ENCODE data around the gene PRKAR2B.
"Not testable (repeated sequence)": the region's sequence is repeated elsewhere in the genome, so short reads cannot be mapped to it uniquely, and the experiment has no call there.

The PRKAR2B gene

DNA sequence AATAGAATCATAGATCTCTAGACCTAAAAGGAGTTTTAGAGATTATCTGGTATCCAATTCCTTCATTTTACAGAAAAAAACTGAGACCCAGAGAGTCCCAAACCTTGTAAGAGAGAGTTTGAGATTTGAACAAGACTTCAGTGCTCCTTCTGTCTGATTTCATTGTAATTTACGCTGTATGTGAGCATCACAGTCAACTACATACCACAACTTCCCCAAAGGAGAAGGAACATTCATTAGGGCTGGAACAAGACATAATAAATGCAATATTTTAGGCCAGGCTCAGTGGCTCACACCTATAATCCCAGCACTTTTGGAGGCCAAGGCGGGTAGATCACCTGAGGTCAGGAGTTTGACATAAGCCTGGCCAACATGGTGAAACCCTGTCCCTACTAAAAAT is 17.3 kb upstream of the PRKAR2B start:
- no peak for DNase-seq (ENCODE audit: low read depth in 2 of 2)

DNA sequence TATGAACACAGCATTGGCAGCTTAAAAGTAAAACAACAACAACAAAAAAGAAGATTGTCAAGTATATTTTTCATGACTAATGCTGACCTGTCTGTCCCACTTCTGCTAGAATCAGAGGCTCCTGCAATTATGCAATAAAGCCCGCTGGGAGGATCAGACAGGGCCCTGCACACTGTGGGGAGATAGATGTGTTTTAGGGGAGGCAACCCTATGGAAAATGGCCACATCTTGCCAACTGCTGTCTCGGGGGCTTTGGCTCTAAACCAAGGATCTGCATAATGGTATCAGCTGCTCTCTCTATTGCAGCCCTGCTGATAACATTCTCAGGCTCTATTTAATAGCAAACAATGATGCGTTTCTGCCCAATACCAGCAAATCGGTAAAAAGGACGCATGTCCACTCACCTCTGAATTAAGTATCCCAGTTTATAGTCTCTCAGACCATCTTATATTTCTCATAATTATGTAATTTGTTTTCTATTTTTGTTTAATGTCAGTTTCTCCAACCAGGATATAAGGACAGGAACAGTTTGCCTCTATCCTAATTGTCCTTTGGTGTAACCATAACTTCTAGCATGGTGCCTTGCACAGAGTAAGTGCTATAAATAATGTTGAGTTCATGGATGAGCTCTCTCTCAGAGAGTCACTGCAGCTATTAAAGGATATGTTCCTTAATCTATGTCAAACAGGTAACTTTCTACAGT is 15.3 kb upstream of the PRKAR2B start:
- no peak for DNase-seq (ENCODE audit: low read depth in 2 of 2)

DNA sequence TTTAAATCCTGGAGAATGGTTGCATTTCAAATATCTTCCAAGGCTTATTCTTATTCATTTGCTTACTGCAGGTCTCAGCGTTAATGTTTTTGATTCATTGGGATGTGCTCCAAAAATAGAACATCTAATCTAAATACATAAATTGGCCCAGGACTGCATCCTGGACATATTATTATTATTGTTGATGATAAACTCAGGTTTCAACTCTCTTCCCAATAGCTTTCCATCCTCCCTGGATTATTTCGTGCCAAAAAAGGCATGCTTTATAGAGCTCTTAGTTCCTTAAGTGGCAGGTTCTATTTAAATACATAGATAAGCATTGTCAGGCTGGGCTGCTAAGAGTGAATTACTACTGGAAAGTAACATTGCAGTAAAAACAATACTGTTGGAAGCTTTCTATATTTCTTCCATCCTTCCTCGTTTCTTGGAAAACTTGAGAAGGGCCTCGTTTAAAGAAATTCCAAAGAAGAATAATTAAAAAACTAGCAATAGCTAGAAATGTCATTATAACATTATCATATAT is 14.7 kb upstream of the PRKAR2B start:
- no peak for DNase-seq (ENCODE audit: low read depth in 2 of 2)

DNA sequence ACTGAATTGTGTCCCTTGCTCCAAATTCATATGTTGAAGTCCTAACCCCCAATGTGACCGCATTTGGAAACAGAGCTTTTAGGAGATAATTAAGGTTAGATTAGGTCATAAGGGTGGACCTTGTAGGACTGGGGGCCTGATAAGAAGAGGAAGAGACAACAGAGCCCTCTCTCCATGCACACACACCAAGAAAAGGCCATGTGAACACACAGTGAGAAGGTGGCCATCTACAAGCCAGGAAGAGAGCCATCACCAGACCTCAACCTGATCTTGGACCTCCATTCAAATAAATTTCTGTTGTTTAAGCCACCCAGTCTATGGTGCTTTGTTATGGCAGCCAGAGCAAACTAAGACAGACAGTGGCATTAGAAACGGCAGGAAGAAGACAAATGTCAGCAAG is 12.5 kb upstream of the PRKAR2B start:
- no peak for DNase-seq (ENCODE audit: low read depth in 2 of 2)

DNA sequence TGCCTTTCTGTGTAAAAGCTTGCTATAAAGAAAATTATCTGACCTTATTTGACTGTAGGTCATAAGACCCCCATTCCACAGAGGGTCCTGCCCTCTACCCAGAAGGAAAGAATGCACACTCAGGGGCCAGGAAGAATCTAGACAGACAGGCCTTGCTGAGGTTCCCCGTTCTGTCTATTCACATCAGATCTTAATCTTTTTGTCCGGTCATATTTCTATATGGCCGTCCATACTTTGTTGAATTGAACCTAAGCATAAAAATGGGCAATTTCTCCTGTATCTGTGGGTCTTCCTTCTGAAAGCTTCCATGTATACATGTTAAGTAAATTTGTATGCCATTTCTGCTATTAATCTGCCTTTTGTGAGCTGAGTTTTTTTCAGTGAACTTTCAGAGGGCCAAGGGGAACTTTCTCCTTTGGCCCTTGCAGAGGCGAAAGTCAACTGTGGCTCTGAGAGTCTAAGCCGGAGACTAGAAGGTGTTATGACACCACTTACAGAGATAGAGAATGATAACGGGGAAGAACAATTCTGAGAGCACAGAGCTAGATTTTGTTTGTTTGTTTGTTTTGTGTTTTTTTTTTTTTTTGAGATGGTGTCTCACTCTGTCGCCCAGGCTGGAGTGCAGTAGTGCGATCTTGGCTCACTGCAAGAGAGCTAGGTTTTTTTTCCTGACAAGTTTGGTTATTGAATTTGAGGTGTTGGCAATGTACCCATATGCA is 11.6 kb upstream of the PRKAR2B start:
- no peak for DNase-seq (ENCODE audit: low read depth in 2 of 2)

DNA sequence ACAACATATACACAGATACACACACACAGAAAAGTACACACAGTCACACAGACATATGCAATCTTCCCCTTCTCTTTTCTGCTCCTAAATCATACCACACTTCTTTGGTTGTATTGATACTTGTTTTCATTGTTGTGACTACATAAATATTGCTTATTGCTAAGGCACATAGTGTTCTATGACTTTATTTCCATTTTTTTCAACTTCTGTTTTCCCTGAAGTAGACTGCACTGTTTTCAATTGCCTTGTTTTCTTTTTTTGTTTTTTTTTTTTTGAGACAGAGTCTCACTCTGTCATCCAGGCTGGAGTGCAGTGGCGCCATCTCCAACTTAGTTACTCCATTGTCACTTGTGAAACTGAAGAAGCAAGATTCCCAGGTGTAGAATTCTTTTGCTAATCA is 10.0 kb upstream of the PRKAR2B start:
- DNase-seq (ENCODE audit: low read depth in 2 of 2): no peak

DNA sequence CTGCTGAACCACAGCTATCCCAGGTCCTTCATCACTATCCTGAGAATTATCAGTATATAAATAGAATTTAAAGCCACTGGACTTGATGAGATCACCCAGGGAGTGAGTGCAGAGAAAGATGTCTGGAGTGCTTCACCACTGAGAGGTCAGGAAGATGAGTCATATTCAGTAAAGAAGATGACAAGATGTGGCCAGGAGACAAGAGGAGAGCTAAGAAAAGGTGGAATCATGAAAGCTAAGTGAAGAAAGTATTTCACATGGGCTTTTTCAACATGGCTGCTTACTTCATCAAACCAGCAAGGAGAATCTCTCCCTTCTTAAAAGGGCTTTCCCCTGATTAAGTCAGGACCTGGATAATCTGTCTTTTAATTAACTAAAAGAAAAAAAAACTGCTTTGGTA is 9.1 kb upstream of the PRKAR2B start:
- DNase-seq (ENCODE audit: low read depth in 2 of 2): no peak

DNA sequence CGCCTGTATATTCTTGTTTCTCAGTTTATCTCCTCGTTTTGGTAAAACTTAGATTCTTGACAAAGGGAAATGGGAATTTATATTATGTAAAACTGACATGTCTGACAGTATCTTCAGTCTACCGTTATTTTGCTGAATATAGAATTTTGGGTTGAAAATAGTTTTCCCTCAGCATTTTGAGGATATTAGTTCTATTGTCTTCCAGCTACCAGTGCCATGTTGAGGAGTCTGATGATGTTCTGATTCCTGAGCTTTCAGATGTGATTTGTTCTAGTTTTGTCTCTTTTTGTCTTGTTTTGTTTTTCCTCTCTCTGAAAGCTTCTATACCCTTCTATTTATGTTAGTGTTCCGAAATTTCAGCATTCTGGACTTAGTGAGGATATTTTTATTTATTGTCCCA is 8.0 kb upstream of the PRKAR2B start:
- no peak for DNase-seq (ENCODE audit: low read depth in 2 of 2)

DNA sequence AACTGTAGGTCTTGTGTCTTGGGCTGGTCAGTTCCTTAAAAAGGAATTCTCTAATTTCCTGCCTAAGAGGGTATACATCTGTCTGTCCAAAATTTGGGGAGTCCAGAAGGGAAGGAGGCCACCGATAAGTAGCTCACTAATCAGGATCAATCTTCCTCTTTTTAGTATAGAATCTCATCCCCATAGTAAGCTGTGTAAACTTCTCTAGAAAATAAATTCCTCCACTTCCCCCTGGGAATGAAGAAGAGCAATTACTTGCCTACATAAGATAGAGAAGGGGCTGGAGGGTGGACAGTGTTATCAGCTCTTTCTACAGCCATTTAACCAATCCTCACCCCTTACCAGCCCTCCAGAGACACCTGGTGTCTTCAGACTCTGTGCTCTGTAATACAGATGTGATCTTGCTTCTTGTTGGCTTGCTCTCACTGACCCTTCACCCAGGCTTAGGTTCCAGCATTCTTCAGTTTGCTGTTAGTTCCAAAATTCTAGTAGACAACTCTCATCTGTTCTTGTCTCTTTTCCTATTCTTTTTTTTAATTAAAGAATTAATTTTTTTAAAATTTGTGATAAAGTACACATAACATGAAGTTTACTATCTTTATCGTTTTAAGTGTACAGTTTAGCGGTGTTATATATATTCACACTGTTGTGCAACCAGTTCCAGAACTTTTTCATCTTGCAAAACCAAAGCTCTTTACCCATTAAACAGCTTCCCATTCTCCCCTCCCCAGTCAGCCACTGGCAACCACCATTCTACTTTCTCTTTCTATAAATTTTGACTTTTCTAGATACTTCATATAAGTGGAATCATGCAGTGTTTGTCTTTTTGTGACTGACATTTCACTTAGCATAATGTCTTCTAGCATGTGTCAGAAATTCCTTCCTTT is 6.5 kb upstream of the PRKAR2B start:
- no peak for DNase-seq (ENCODE audit: low read depth in 2 of 2)

DNA sequence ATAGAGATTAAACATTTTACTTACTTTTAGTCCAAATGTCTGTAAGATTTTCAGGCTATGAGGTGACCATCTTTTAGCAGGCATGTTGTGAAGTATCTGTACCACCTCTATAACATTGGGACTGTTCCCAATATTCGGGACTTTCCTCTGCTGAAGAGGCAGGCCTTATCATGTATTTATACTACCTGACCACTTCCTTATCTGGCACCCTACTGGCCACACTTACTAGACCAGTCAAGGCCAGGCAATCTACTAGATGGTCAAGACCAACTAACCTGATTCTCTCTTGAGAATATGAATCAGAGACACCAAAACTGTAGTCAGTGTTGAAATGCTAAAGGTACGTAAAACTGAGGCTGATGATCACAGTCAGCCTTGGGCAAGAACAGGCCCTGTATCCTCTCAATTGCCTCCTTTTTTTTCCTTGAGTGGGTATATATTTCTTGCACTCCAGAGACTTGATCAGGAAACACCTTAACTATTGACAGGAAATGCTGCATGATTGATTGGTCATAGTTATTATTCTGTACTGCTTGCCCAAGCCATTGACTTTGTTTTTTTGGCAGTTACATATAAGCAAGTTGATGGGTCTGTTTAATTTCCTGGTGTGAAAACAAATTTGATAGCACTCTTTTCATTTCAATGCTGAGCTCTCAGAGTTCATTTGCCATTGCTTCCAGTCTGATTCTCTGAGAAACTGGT is 5.2 kb upstream of the PRKAR2B start:
- DNase-seq (ENCODE audit: low read depth in 2 of 2): no peak

DNA sequence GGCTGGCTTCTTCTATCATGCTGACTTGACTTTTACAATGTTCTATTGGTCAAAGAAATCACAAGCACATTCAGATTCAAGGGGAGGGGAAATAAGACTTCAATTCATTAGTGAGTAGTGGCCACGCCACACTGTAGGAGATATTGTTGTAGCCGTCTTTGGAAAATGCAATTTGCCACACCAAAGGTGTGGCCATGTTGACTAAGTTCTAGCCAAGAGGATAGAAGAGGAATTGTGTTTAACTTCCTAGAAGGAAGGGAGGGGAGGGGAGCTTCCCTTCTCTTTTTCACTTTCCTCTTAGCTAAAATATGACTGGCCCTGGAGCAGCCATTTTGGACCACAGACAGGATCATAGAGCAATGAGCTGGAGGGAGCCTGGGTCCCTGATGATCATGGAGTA is 3.4 kb upstream of the PRKAR2B start:
- no peak for DNase-seq (ENCODE audit: low read depth in 2 of 2)

DNA sequence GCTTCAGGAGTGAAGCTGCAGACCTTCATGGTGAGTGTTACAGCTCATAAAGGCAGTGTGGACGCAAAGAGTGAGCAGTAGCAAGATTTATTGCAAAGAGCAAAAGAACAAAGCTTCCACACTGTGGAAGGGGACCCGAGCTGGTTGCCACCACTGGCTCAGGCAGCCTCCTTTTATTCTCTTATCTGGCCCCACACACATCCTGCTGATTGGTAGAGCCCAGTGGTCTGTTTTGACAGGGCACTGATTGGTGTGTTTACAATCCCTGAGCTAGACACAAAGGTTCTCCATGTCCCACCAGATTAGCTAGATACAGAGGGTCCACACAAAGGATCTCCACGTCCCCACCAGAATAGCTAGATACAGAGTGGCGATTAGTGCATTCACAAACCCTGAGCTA is 2.7 kb upstream of the PRKAR2B start:
- not testable (repeated sequence) for DNase-seq (ENCODE audit: low read depth in 2 of 2)

DNA sequence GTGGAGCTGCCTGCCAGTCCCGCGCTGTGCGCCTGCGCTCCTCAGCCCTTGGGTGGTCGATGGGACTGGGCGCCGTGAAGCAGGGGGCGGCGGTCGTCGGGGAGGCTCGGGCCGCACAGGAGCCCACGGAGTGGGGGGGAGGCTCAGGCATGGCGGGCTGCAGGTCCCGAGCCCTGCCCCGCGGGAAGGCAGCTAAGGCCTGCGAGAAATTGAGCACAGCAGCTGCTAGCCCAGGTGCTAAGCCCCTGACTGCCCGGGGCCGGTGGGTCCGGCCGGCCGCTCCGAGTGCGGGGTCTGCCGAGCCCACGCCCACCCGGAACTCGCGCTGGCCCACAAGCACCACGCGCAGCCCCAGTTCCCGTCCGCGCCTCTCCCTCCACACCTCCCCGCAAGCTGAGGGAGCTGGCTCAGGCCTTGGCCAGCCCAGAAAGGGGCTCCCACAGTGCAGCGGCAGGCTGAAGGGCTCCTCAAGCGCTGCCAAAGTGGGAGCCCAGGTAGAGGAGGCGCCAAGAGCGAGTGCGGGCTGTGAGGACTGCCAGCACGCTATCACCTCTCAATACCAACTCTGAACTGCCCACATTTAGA is 2.1 kb upstream of the PRKAR2B start:
- DNase-seq (ENCODE audit: low read depth in 2 of 2): not testable (repeated sequence)

DNA sequence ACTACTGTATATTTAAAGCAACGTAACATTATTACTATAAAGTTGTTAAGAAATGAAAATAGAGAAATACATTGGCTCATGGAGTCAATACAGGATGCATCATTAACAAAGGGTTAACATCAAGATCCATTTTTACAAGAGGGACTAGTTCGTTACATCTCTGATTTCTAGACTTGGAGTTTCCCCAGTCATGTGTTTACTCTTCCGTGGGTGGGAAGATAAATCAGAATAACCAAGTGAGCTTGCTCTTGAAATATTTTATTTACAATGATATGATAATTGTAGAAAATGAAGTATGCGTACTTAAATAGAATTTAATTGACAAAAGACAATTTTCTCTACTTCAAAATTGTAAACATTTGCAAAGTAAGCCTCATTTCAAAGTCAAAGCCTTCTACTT is 1.0 kb upstream of the PRKAR2B start:
- no peak for DNase-seq (ENCODE audit: low read depth in 2 of 2)

DNA sequence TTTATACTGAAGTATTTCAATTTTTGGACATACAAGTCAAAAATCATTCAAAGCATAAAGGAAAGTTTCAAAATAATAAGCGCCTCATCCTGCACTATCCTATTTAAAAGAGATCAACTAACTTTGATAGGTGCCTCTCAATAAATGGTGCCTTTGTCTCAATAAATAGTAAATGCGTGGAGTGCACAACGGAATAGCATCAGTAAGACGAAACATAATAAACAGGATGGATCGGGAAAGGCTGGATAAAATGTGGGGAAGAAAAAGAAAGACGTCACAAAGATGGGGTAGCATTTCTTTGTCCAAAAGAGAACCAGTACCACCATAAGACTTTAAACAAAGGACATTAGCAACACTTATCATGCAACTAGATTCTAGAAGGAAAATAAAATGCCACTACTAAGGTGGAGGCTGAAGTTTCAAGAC is 571 bp upstream of the PRKAR2B start:
- no peak for DNase-seq (ENCODE audit: low read depth in 2 of 2)

DNA sequence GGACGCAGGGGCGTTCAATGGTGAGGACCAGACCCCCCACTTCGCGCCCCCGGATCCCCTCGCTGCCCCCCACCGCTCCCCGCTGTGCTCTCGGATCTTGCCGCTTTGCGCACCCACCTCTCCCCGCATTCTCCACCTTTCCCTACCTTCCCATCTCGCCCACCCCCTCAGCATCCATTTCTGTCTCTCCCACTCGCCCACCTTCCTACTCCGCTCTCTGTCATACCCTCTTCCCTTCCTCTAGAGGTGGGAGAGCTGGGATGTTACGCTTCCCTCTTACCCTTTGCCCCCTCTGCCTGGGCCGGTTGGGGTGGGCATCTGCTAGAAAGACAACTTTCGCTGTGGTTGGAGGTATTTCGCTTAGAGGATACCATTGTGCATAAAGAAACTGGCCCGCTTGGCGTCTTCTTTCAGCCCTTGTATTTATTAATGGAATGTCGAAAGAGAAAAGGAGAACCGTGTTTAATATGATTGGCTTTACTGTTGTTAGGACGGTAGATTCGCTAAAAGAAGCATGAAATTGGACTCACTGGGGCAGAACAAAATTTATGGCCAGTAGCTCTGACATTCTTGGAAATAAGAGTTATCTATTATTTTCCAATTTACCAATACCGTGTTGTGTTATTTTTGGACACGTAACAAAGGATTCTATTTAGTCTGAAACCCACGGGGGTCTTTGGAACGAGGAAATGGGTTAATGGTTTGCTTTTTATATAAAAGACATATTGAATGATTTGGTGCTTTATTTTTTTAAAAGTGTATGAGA is 873 bp downstream of the PRKAR2B start:
- no peak for DNase-seq (ENCODE audit: low read depth in 2 of 2)

DNA sequence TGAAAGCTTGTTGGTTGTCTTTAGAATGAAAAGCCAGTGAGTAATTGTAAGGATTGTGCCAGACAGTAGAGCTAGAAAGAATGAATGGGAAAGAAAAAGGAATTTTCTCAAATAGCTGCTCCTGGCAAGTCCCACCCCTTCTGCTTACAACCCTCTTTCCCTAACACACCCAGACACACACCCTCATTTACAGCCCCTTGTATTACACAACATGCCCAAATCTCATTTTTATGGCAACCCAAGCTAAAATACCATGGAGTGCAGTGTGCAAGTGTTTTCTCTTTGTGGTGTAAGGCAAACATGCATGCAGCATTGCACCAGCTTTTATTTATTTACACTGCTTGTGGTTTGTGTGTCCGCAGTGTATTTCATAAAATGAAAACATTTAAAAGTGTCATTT is 1.5 kb downstream of the PRKAR2B start:
- DNase-seq (ENCODE audit: low read depth in 2 of 2): no peak

DNA sequence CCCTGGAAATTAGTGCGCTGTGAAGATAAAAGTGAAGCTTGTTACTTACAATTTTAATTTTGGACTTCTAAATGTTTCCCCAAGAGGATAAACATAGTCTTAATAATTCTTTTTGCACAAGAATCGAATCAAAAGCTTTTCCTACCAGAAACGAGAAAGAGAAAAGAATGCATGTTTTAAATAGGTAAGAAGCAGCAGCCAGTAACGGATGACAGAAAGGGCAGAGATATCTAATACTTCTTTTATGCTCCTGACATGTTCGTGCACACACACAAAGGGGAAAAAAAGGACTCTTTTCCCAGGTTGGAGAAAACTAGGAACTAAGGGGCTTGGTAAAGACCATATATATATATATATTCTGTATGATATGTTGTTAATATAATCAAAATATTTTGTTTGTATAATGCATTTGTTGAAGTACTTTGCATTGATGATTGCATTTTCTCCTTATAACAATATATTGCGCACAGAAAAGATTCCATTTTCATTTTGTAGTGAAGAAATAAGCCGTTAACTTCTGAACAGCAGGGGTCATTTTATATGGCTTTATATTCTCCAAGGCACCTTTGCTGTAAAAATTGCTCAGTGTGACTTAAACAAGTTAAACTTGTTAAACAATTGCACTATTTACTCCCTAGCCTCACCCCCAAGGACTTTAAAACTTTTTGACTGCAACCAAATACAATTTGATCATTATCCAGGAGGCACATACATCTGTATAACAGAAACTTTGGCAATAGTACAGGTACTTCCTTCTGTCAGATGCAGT is 2.2 kb downstream of the PRKAR2B start:
- no peak for DNase-seq (ENCODE audit: low read depth in 2 of 2)

DNA sequence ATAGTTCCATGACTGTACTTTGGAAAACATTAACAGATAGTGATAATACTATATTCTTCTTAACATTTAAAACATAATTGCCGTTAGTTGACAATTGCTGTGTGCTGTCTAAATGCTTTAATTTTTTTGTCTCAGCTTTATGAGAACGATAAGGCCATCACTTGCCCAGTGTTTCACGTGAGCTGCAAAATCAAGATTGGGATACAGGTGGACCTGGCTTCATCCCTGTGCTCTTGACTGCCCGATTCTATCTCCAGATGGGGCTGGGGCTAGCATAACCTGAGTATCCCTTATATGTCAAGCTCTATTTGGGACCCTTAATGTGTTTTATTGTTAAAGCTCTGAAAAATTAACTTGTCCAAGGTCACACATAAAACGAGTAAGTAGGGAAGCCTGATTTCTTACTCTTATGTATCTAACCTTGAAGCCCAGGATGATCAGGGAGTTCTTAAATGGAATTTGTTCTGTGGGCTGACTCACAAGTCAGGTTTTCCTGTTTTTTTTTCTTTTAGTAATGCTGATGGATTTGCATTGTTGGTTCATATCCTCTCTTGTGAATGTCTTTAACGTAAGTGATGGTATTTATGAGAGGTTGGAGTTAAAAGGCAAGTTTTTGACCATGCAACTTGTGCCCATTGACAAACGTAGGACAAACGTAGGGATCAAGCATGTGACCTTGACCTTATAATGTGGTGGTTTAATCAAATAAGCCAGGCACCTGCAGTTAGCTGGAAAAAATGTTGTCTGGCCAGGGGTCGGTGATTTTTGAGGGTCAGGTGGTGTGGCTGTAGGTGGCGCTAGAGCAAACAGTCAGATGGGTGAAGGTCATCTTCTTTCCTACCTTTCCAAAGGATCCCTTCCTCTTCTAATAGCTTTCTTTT is 3.6 kb downstream of the PRKAR2B start:
- no peak for DNase-seq (ENCODE audit: low read depth in 2 of 2)

Measured in stimulated activated CD8-positive, alpha-beta memory T cell treated with anti-CD3 and anti-CD28 coated beads, Interleukin-7, amount 100 ng/mL, for 4 hours (primary cell).